Nephron (organoid): ENCODE data around the gene LUZP1.

ENCODE experiments used
- H3K27ac Mint-ChIP-seq, 3 experiments: 2 replicates each; pipeline ENCODE4 v1.8.0; 2020; ENCODE audit warnings: mixed read lengths in 3 of 3, mild to moderate bottlenecking in 2 of 3, moderate library complexity in 1 of 3
- H3K27me3 Mint-ChIP-seq: 2 replicates; pipeline ENCODE4 v1.8.0; 2021; ENCODE audit warnings: low read depth, mild to moderate bottlenecking, moderate library complexity, mixed read lengths
- H3K36me3 Mint-ChIP-seq: 2 replicates; pipeline ENCODE4 v1.8.0; 2020; ENCODE audit warnings: low read depth, mixed read lengths
- H3K4me1 Mint-ChIP-seq: 2 replicates; pipeline ENCODE4 v1.8.0; 2020; ENCODE audit warnings: mixed read lengths
- H3K4me3 Mint-ChIP-seq, 3 experiments: 2 replicates each; pipeline ENCODE4 v1.8.0; 2020; ENCODE audit warnings: mild to moderate bottlenecking in 3 of 3, mixed read lengths in 3 of 3, moderate library complexity in 2 of 3
- H3K9me3 Mint-ChIP-seq: 2 replicates; pipeline ENCODE4 v1.8.0; 2020; ENCODE audit warnings: mixed read lengths
- TF ChIP-seq, protein P1 (sequence below), 3 experiments: fragments of 200-600 bp; sonication (generic); IDR thresholded peaks; one replicate each; pipeline ENCODE4 v1.5.0; 2021; ENCODE audit warnings: antibody characterized with exemption in 3 of 3; ENCODE audit not compliant: unreplicated experiment in 3 of 3

LUZP1 gene

DNA sequence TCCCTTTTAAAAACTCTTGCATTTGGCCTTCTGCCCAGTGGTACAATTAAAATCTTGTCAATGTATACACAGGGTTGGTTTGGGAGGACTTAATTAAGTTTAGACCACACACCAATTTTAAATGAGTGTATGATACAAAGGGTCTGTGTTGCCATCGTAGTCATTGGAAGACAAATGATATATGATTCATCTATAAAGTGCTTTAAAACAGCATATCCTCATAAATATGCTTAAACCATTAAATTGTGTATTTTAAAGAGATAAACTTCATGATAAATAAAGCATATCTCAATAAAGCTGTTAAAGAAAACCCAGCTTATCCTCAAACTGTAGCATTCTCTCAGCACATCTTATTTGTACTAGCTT is 69.5 kb downstream of the LUZP1 start:
- TF ChIP-seq, protein P1, sequence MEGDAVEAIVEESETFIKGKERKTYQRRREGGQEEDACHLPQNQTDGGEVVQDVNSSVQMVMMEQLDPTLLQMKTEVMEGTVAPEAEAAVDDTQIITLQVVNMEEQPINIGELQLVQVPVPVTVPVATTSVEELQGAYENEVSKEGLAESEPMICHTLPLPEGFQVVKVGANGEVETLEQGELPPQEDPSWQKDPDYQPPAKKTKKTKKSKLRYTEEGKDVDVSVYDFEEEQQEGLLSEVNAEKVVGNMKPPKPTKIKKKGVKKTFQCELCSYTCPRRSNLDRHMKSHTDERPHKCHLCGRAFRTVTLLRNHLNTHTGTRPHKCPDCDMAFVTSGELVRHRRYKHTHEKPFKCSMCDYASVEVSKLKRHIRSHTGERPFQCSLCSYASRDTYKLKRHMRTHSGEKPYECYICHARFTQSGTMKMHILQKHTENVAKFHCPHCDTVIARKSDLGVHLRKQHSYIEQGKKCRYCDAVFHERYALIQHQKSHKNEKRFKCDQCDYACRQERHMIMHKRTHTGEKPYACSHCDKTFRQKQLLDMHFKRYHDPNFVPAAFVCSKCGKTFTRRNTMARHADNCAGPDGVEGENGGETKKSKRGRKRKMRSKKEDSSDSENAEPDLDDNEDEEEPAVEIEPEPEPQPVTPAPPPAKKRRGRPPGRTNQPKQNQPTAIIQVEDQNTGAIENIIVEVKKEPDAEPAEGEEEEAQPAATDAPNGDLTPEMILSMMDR (IDR thresholded peaks at IDR 0.05; ENCODE audit: unreplicated experiment in 3 of 3): no peak
- H3K9me3 Mint-ChIP-seq: no peaks in the 10 kb centered on the region
- no peaks in the 10 kb centered on the region for H3K27me3 Mint-ChIP-seq
- no peak overlapping the region for H3K4me3 Mint-ChIP-seq
- peaks cover 23% of the 10 kb centered on the region for H3K36me3 Mint-ChIP-seq
- no peak overlapping the region for H3K27ac Mint-ChIP-seq
- H3K4me1 Mint-ChIP-seq: peaks cover 34% of the 10 kb centered on the region

DNA sequence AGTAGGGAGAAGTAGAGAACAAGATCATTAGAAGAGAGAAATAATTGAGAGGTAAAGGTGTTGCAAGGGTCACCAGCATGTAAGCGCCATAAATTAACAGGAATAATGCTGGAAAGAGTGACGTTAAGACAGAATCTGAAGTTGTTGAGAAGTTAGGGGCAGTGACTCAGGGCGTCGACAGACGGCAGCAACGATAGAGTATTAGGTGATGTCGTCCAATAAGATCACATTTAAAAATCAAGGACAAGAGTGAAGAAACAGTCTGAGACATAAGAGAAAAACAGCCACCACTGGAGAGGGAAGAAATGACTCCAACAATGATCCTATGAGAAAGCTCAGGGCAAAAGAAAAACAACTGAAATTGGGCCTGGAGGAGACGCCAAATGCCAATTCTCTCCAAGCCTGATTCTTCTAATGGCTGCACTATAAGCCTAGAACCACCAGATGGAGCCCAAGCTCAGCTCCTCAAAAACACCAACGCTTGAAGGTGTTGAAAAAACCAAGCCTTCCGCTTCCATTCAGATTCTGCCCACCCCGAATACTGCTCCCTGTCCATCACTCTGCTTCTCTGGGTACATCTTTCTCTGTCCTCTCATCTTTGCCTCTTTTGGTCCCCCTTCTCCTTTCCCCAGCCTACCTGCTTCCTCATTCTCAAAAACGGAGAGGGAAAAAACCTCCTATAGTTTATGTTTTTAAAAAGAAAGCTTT is 70.0 kb downstream of the LUZP1 start:
- Mint-ChIP-seq H3K36me3 (peaks cover 28% of the 10 kb centered on the region), H3K4me3 (no peak overlapping the region), H3K9me3 (no peaks in the 10 kb centered on the region), H3K27ac (no peak overlapping the region), H3K27me3 (no peaks in the 10 kb centered on the region), H3K4me1 (peaks cover 39% of the 10 kb centered on the region)
- TF ChIP-seq, protein P1 (IDR thresholded peaks at IDR 0.05; ENCODE audit: unreplicated experiment in 3 of 3): peak; percentile 85 to 92 (median 91)

DNA sequence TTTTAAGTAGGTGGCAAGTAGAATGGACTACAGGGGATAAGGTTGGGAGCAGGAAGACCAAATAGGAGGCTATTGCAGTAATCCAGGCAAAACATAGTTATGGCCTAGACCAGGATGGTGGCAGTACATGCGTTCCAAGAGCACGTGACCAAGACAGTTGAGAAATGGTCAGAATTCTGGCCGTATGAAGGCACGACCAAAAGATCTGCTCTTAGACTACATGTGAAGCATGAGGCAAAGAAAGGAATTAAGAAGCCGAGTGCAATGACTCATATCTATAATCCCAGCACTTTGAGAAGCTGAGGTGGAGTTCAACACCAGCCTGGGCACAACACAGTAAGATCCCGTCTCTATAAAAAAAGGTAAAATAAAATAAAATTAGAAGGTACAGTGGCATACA is 71.3 kb downstream of the LUZP1 start:
- H3K9me3 Mint-ChIP-seq: no peaks in the 10 kb centered on the region
- peaks cover 34% of the 10 kb centered on the region for H3K4me1 Mint-ChIP-seq
- H3K27ac Mint-ChIP-seq: no peak overlapping the region
- peaks cover 36% of the 10 kb centered on the region for H3K36me3 Mint-ChIP-seq
- no peaks in the 10 kb centered on the region for H3K27me3 Mint-ChIP-seq
- no peak overlapping the region for H3K4me3 Mint-ChIP-seq
- TF ChIP-seq, protein P1 (IDR thresholded peaks at IDR 0.05; ENCODE audit: unreplicated experiment in 3 of 3): no peak

DNA sequence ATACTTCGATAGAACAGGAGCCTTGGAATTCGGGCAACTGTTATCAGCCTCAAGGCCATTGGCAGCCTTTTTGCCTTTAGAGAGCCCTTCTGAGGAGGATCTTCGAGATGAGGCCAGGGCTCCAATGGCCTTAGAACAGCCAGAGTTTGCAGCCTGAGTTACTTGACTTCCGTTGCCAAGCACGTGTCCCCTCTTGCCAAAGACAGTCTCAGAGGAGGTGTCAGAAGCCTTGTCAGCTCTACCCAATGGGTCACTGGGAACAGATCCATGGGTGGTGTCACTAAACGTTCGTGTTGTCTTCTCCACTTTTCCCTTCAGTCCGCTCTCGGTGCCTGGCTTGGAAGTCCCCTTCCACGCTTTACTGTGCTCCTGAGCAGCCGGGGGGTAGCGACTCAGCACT is 76.2 kb downstream of the LUZP1 start:
- Mint-ChIP-seq H3K27ac (no peak overlapping the region), H3K4me3 (no peak overlapping the region), H3K4me1 (peaks cover 11% of the 10 kb centered on the region), H3K9me3 (no peaks in the 10 kb centered on the region), H3K36me3 (peaks cover 75% of the 10 kb centered on the region), H3K27me3 (no peaks in the 10 kb centered on the region)
- TF ChIP-seq, protein P1 (IDR thresholded peaks at IDR 0.05; ENCODE audit: unreplicated experiment in 3 of 3): no peak

DNA sequence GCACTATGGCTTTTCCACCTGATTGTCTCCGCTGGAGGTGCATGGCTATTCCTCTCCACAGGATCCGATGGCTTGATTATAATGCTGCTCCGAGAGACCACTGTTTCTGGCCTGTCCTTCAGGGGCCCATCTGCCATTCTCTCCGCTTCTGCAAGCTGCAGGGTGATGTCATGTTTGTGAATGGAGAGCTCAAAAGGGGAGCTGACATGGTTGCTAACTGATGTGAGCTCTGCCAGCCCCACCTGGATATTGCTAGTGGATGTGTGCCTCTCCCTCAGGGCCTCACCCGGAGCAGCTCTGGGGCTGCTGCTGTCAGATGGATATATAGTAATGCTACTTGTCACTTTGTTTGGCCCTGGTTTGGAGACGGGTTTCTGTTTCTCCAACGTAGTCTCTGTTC is 77.1 kb downstream of the LUZP1 start:
- peaks cover 12% of the 10 kb centered on the region for H3K4me1 Mint-ChIP-seq
- H3K27me3 Mint-ChIP-seq: no peaks in the 10 kb centered on the region
- TF ChIP-seq, protein P1 (IDR thresholded peaks at IDR 0.05; ENCODE audit: unreplicated experiment in 3 of 3): no peak
- H3K9me3 Mint-ChIP-seq: no peaks in the 10 kb centered on the region
- H3K4me3 Mint-ChIP-seq: no peak overlapping the region
- H3K36me3 Mint-ChIP-seq: peaks cover 78% of the 10 kb centered on the region
- no peak overlapping the region for H3K27ac Mint-ChIP-seq

DNA sequence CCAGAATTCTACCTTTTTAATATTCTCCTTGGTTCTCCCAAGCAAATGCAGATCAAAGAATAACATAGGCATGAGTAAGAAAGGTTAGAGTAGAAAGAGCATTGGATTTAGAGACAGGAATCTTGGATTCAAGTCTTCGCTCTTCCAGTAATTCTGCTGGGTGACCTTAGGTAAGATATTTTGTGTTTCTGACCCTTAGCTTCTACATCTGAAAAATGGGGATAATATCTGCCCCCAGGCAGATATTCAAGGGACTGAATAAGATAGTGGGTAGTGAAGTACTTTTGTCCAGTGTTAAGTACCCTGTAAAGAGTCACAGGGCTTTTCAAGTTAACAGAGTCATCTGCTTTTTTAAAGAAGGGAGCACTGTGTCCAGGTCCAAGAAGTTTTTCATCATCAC is 78.6 kb downstream of the LUZP1 start:
- H3K36me3 Mint-ChIP-seq: peaks cover 83% of the 10 kb centered on the region
- peaks cover 23% of the 10 kb centered on the region for H3K4me1 Mint-ChIP-seq
- TF ChIP-seq, protein P1 (IDR thresholded peaks at IDR 0.05; ENCODE audit: unreplicated experiment in 3 of 3): no peak
- no peak overlapping the region for H3K27ac Mint-ChIP-seq
- H3K27me3 Mint-ChIP-seq: no peaks in the 10 kb centered on the region
- no peak overlapping the region for H3K4me3 Mint-ChIP-seq
- no peaks in the 10 kb centered on the region for H3K9me3 Mint-ChIP-seq
